GM19455 (cell line): Measurements from ENCODE around the gene HOXD10.

ENCODE experiments used
- ATAC-seq: cut with Tn5 transposase; IDR thresholded peaks from one replicate; pipeline ENCODE4 v1.9.1; 2021; ENCODE audit not compliant: unreplicated experiment

Gene HOXD10

GRCh38 chr2:176148751-176149421 lies 32.3 kb downstream of the HOXD10 start:
- ATAC-seq, result no peak

DNA sequence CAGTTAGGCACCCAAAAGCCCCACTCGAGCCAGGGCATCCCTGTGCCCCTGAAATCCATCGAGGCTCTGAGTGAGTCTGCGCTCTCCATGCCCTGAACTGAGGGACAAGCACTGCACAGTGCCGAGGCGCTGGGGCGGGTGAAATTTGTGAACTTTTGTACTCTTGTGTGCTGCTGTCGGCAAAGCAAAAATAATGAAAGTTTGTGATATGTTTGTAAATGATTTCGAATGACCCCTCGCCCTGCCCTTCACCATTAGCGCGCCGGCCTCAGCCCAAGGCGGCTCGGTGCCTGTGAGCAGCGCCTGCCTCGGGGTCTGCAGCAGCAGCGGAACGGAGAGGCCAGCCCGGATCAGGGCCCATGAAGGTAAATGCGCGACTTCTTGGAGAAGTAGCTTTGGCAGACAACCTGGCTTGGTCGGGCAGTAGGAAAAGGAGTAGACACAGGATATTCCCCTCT lies 32.9 kb downstream of the HOXD10 start:
- ATAC-seq, result no peak

GRCh38 chr2:176149939-176150583 lies 33.5 kb downstream of the HOXD10 start:
- no peak for ATAC-seq

- no peak for ATAC-seq
Measured at GRCh38 chr2:176150584-176151441, 34.2 kb downstream of the HOXD10 start.

DNA sequence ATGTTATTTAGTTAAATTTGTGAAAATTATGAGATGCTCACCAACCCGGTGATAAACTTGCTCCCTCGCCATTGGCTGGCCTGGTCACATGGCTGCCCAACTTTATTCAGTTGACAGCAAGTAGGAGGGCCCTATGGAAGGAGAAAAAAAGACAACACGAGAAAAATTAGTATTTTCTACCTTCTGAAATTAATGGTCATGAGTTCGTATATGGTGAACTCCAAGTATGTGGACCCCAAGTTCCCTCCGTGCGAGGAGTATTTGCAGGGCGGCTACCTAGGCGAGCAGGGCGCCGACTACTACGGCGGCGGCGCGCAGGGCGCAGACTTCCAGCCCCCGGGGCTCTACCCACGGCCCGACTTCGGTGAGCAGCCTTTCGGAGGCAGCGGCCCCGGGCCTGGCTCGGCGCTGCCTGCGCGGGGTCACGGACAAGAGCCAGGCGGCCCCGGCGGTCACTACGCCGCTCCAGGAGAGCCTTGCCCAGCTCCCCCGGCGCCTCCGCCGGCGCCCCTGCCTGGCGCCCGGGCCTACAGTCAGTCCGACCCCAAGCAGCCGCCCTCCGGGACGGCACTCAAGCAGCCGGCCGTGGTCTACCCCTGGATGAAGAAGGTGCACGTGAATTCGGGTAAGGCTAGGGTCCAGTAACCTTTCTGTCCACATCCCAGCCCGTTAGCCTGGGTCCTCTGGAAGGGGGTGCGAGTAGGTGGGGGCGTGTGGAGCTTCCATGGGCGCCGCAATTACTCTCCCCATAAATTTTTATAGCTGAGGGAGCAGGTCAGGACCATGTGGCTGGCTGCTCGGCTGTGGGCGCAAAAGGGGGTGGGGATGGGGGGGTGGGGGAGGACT lies 35.1 kb downstream of the HOXD10 start, which contains the start of gene HOXD4:
Gene HOXD4, plus strand, starts transcription at position 109 of the 846 bp plus-strand sequence. Its CDS starts 84 bp downstream, at position 193.
- no peak for ATAC-seq

GRCh38 chr2:176152350-176153181 lies 36.0 kb downstream of the HOXD10 start:
- ATAC-seq, result no peak

DNA sequence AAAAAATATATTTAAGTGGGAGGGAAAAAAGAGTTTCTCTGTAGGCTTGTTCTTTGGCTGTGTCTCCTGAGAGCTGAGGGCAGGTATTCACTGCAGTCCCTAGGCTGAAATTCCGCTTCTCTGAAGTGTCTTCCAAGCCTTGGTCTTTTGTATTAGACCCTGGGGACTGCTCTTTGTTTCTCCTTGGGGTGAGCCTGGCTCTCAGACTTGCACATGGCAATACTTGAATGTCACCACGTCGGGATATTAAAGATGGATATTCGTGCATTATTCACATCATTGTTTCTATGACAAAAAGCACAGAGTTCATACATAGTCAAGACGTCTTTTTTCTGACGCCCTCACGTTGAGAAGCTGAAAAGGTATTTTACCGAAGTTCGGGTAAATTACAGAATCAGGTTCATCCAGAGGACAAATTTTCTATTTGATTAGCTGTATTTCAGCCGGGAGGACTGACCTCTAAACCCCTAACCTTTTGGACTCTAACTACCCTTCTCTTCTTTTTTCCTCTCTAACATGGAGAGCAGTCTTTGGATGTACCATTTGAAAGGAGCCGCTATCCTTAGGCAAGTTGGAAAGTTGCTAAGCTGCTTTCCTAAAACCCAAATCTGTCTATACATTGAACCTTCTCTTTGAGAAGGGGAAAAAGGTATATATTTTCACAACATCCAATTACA lies 38.1 kb downstream of the HOXD10 start:
- ATAC-seq, result no peak

- ATAC-seq, result no peak
Measured at GRCh38 chr2:176155356-176156044, 38.9 kb downstream of the HOXD10 start.

- no peak for ATAC-seq
Measured at GRCh38 chr2:176156301-176156806, 39.8 kb downstream of the HOXD10 start.

DNA sequence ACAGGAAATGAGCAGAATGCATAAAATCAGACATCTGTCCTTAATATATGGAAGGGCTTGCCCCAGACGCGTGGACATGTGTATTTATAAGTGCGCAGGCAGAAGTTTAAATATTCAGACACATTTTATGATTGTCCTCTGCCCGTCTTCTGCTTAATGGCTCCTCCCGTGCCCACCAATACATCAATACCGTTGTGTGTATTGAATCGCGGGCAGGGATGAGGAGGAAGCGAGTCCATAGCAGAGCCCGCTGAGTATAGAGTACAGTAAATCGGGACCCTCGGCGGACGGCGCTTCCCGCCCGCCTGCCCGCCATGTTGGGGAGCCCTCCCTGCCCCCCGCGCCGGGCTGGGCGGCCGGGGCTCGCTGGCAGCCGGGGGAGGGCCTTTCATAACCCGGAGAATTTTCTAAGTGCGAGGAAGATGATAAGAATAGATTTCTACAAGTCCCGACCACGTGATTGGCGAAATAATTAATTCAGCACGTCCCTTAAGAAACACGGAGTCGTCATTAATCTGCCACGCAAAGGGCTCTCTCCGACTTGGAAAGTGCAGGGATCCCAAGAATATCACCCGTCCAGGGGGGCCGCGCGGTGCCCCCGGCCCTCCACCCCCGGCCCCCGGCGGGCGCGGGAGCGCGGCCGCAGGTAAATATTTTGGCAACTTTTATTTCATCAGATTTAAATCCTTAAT lies 40.4 kb downstream of the HOXD10 start, which contains the start of gene HOXD3:
Gene HOXD3, plus strand, starts transcription at position 501 of the 692 bp plus-strand sequence. CDS start 11,808 bp downstream, outside the sequence.
- ATAC-seq, result no peak

GRCh38 chr2:176157499-176158185 lies 41.1 kb downstream of the HOXD10 start:
- no peak for ATAC-seq

DNA sequence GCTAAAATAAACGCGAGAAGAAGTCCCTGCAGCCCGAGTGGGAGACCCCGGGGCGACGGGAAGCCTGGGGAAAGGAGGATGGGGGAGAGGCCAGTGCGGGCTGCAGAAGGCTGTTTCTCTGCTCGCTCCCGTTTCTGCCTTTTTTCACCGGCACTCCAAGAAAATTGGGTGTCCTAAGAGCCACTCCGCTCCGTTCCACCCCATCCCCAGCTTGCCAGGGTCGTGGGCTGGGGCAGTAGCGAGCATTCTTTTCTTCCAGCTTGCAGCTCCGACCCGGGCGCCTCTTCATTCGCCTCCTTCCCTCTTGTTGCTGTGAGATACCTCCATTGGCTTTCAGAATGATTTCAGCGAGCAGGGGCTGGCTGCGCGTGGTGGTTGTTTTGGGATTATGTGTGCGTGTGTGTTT lies 41.6 kb downstream of the HOXD10 start:
- ATAC-seq, result no peak

- no peak for ATAC-seq
Measured at GRCh38 chr2:176158855-176159662, 42.5 kb downstream of the HOXD10 start.

DNA sequence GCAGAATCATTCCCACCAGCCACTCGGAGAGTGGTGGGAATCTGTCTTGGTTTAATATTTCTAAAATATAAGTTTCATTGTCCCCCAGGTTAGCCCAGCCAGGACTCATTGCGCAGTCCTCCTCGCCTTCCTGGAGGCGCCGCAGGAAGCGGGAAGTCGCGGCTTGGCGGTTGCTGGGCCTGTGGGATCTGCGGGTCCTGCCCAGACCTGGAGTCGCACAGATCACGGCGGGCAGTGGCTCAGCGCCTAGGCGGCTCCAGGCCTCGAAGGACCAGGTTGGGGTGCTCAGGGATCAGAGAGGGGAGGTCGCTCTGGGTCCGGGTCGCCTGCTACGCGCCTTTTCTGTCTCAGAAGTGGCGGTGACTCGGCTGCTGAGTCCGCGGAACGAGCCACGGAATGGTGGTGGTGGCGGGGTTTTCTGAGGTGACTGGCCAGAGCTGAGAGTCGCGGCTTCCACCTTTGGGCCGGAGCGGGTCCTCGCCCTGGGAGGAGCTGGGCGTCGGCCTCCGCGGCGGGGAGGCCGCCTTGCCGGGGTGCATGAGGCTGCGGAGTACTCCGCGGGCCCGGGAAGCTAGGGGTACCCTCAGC lies 43.2 kb downstream of the HOXD10 start:
- no peak for ATAC-seq

DNA sequence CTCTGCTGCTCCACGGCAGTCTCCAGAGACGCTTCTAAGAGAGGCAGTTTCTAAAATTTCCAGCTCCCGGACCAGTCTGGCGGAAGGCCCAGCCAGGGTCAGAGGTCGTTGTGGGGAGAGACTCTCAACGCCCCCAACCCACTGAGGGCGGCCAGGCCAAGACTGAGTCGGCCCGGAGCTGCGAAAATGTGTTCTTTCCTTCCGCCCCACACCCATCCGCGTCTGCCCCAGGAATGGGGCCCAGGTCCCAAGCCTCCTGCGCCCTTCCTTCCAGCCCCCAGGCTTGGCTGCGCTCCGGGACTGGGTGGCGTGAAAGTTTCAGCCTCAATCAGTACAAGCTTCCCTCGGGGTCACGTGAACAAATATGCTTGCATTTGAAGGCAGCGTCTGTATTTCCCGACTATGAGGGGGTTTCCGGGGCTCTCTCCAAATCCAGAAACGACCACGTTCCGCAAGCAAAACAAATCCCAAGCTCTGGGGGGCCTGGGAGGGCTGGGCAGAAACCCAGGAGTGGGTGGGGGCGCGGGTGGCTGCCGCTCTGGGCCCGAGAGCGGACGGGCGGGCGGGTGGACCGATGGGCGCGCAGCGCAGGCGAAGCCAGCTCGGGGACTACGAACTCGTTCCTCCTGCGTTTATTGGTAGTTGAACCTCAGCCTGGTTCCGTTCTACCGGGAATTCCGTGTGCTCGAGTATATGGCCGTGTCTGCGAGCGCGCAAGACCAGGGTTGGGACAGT lies 43.8 kb downstream of the HOXD10 start:
- ATAC-seq, result no peak
